GM19193 (cell line): ENCODE results near the gene CREB5.

Experiments used
- POLR2A ChIP-seq: IDR thresholded peaks from 4 replicates; pipeline ENCODE4 v1.6.1; 2011; ENCODE audit not compliant: insufficient read depth, insufficient read length; ENCODE audit errors: extremely low read depth

Gene CREB5

GRCh38 chr7:28474282-28474638 lies 61.9 kb downstream of the CREB5 start:
- no peak for TF ChIP-seq POLR2A

GRCh38 chr7:28474640-28475039 lies 62.3 kb downstream of the CREB5 start:
- TF ChIP-seq POLR2A: no peak

GRCh38 chr7:28477041-28477442 lies 64.7 kb downstream of the CREB5 start:
- no peak for TF ChIP-seq POLR2A

- no peak for TF ChIP-seq POLR2A
Measured at GRCh38 chr7:28478656-28479055, 66.3 kb downstream of the CREB5 start.

- TF ChIP-seq POLR2A: no peak
Measured at GRCh38 chr7:28479507-28479947, 67.2 kb downstream of the CREB5 start.

- TF ChIP-seq POLR2A: no peak
Measured at GRCh38 chr7:28480595-28480994, 68.3 kb downstream of the CREB5 start.

- TF ChIP-seq POLR2A: no peak
Measured at GRCh38 chr7:28481091-28481926, 69.0 kb downstream of the CREB5 start.

GRCh38 chr7:28483112-28483511 lies 70.8 kb downstream of the CREB5 start:
- TF ChIP-seq POLR2A: no peak

- TF ChIP-seq POLR2A: no peak
Measured at GRCh38 chr7:28483908-28484605, 71.7 kb downstream of the CREB5 start.

- TF ChIP-seq POLR2A: no peak
Measured at GRCh38 chr7:28484606-28484935, 72.3 kb downstream of the CREB5 start.

- no peak for TF ChIP-seq POLR2A
Measured at GRCh38 chr7:28487487-28487886, 75.2 kb downstream of the CREB5 start.

GRCh38 chr7:28488061-28488791 lies 75.9 kb downstream of the CREB5 start:
- no peak for TF ChIP-seq POLR2A

GRCh38 chr7:28490831-28491230 lies 78.5 kb downstream of the CREB5 start:
- no peak for TF ChIP-seq POLR2A

- TF ChIP-seq POLR2A: no peak
Measured at GRCh38 chr7:28493477-28493876, 81.2 kb downstream of the CREB5 start.

GRCh38 chr7:28497009-28497408 lies 84.7 kb downstream of the CREB5 start:
- no peak for TF ChIP-seq POLR2A
